Ureter (tissue), 1 donor: ENCODE data around the gene SLC9A6. TPM values are rescaled to one million over a fixed set of nuclear protein-coding genes. Genes with fewer than 3 reads are reported as not detected.
"Not testable (repeated sequence)": the region's sequence is repeated elsewhere in the genome, so short reads cannot be mapped to it uniquely, and the experiment has no call there.

Source experiments
- DNase-seq: peaks from one replicate; pipeline ENCODE4 v3.0.0-alpha.2; 2020; ENCODE audit warnings: low spot score
- total RNA-seq: library from RNA; stranded (reverse); gene quantifications from one replicate; pipeline ENCODE4 v1.2.4, GENCODE V29; 2023
- donor health status: DM: yes; HTN: yes; CAD: no.

SLC9A6 gene
- total RNA-seq, 1 donor from 2014 or later, result 12.9 TPM

GRCh38 chrX:136029766-136030165 lies 44.5 kb downstream of the SLC9A6 start:
- no peak for DNase-seq

GRCh38 chrX:136030303-136031191 lies 45.3 kb downstream of the SLC9A6 start:
- DNase-seq, result peak; percentile 52

- no peak for DNase-seq
Measured at GRCh38 chrX:136031626-136032025, 46.4 kb downstream of the SLC9A6 start.

GRCh38 chrX:136032370-136032769 lies 47.1 kb downstream of the SLC9A6 start:
- DNase-seq, result no peak

- no peak for DNase-seq
Measured at GRCh38 chrX:136034668-136035067, 49.4 kb downstream of the SLC9A6 start.

GRCh38 chrX:136035663-136036062 lies 50.4 kb downstream of the SLC9A6 start:
- no peak for DNase-seq

GRCh38 chrX:136039485-136039884 lies 54.2 kb downstream of the SLC9A6 start:
- DNase-seq, result no peak

- no peak for DNase-seq
Measured at GRCh38 chrX:136039968-136040367, 54.7 kb downstream of the SLC9A6 start.

GRCh38 chrX:136041254-136041812 lies 56.1 kb downstream of the SLC9A6 start:
- DNase-seq, result no peak

- no peak for DNase-seq
Measured at GRCh38 chrX:136045008-136045407, 59.8 kb downstream of the SLC9A6 start.

GRCh38 chrX:136046295-136047015 lies 61.2 kb downstream of the SLC9A6 start:
- DNase-seq, result no peak

- no peak for DNase-seq
Measured at GRCh38 chrX:136047016-136047642, 61.9 kb downstream of the SLC9A6 start.

- no peak for DNase-seq
Measured at GRCh38 chrX:136047969-136048368, 62.7 kb downstream of the SLC9A6 start.

- DNase-seq, result no peak
Measured at GRCh38 chrX:136048446-136048845, 63.2 kb downstream of the SLC9A6 start.

- DNase-seq, result no peak
Measured at GRCh38 chrX:136049608-136050007, 64.4 kb downstream of the SLC9A6 start.

GRCh38 chrX:136050875-136051274 lies 65.6 kb downstream of the SLC9A6 start:
- DNase-seq, result not testable (repeated sequence)

- no peak for DNase-seq
Measured at GRCh38 chrX:136051611-136052010, 66.4 kb downstream of the SLC9A6 start.

- DNase-seq, result no peak
Measured at GRCh38 chrX:136055651-136056221, 70.5 kb downstream of the SLC9A6 start.

GRCh38 chrX:136057567-136057966 lies 72.3 kb downstream of the SLC9A6 start:
- DNase-seq, result no peak

GRCh38 chrX:136059350-136059749 lies 74.1 kb downstream of the SLC9A6 start:
- DNase-seq, result no peak

GRCh38 chrX:136061286-136061685 lies 76.1 kb downstream of the SLC9A6 start:
- no peak for DNase-seq

- no peak for DNase-seq
Measured at GRCh38 chrX:136061696-136062095, 76.5 kb downstream of the SLC9A6 start.
